Measurements from ENCODE around the gene SLFN5. TPM values are rescaled to one million over a fixed set of nuclear protein-coding genes. Genes with fewer than 3 reads are reported as not detected.

SLFN5 gene
- total and polyA plus RNA-seq, 2 of the 13 experiments (the other 11 are each of a cell fraction or from before 2014, with no cell fraction given): 0.25 to 0.35 TPM

GRCh38 chr17:35242158-35242804 is 591 bp upstream of the SLFN5 start (continued):
- TF ChIP-seq POGZ (CRISPR knock-in tag; IDR thresholded peaks at IDR 0.05) (no peak), ZNF773 (CRISPR knock-in tag; IDR thresholded peaks at IDR 0.05; ENCODE audit: borderline replicate concordance) (no peak), ISL2 (CRISPR knock-in tag; IDR thresholded peaks at IDR 0.05) (no peak), ARNT2 (CRISPR knock-in tag; IDR thresholded peaks at IDR 0.05; ENCODE audit: low read depth) (no peak), RFX1 (IDR thresholded peaks at IDR 0.05) (no peak), HNRNPH1 (optimal IDR thresholded peaks at IDR 0.05; ENCODE audit: low read depth, low read length) (no peak), SMARCE1 (IDR thresholded peaks at IDR 0.05; ENCODE audit: borderline replicate concordance) (no peak), ARID5B (CRISPR knock-in tag; IDR thresholded peaks at IDR 0.05) (0 out of 2 replicates have a peak, but pooled peaks have one; percentile 13), KMT2A (CRISPR knock-in tag; IDR thresholded peaks at IDR 0.05) (0 out of 2 replicates have a peak, but pooled peaks have one; percentile 34), ZNF30 (CRISPR knock-in tag; IDR thresholded peaks at IDR 0.05) (no peak), ZNF335 (CRISPR knock-in tag; IDR thresholded peaks at IDR 0.05) (no peak), BRF2 (CRISPR knock-in tag; IDR thresholded peaks at IDR 0.05) (no peak), ELF3 (CRISPR knock-in tag; IDR thresholded peaks at IDR 0.05) (no peak), NR2F6 (IDR thresholded peaks at IDR 0.05) (no peak), NR2F6 (CRISPR knock-in tag; IDR thresholded peaks at IDR 0.05) (no peak)
- TF ChIP-seq, protein P1, sequence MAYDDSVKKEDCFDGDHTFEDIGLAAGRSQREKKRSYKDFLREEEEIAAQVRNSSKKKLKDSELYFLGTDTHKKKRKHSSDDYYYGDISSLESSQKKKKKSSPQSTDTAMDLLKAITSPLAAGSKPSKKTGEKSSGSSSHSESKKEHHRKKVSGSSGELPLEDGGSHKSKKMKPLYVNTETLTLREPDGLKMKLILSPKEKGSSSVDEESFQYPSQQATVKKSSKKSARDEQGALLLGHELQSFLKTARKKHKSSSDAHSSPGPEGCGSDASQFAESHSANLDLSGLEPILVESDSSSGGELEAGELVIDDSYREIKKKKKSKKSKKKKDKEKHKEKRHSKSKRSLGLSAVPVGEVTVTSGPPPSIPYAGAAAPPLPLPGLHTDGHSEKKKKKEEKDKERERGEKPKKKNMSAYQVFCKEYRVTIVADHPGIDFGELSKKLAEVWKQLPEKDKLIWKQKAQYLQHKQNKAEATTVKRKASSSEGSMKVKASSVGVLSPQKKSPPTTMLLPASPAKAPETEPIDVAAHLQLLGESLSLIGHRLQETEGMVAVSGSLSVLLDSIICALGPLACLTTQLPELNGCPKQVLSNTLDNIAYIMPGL (CRISPR knock-in tag; IDR thresholded peaks at IDR 0.05; ENCODE audit: borderline replicate concordance in 1 of 2, low read depth in 1 of 2): peak in 1 of 2 experiments; percentile 24; a peak in 1 of 4 replicates
- TF ChIP-seq, protein P2, sequence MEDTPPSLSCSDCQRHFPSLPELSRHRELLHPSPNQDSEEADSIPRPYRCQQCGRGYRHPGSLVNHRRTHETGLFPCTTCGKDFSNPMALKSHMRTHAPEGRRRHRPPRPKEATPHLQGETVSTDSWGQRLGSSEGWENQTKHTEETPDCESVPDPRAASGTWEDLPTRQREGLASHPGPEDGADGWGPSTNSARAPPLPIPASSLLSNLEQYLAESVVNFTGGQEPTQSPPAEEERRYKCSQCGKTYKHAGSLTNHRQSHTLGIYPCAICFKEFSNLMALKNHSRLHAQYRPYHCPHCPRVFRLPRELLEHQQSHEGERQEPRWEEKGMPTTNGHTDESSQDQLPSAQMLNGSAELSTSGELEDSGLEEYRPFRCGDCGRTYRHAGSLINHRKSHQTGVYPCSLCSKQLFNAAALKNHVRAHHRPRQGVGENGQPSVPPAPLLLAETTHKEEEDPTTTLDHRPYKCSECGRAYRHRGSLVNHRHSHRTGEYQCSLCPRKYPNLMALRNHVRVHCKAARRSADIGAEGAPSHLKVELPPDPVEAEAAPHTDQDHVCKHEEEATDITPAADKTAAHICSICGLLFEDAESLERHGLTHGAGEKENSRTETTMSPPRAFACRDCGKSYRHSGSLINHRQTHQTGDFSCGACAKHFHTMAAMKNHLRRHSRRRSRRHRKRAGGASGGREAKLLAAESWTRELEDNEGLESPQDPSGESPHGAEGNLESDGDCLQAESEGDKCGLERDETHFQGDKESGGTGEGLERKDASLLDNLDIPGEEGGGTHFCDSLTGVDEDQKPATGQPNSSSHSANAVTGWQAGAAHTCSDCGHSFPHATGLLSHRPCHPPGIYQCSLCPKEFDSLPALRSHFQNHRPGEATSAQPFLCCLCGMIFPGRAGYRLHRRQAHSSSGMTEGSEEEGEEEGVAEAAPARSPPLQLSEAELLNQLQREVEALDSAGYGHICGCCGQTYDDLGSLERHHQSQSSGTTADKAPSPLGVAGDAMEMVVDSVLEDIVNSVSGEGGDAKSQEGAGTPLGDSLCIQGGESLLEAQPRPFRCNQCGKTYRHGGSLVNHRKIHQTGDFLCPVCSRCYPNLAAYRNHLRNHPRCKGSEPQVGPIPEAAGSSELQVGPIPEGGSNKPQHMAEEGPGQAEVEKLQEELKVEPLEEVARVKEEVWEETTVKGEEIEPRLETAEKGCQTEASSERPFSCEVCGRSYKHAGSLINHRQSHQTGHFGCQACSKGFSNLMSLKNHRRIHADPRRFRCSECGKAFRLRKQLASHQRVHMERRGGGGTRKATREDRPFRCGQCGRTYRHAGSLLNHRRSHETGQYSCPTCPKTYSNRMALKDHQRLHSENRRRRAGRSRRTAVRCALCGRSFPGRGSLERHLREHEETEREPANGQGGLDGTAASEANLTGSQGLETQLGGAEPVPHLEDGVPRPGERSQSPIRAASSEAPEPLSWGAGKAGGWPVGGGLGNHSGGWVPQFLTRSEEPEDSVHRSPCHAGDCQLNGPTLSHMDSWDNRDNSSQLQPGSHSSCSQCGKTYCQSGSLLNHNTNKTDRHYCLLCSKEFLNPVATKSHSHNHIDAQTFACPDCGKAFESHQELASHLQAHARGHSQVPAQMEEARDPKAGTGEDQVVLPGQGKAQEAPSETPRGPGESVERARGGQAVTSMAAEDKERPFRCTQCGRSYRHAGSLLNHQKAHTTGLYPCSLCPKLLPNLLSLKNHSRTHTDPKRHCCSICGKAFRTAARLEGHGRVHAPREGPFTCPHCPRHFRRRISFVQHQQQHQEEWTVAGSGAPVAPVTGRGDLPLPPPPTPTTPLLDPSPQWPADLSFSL (CRISPR knock-in tag; IDR thresholded peaks at IDR 0.05): no peak
